Measurements from ENCODE around the gene BCOR. TPM values are rescaled to one million over a fixed set of nuclear protein-coding genes. Genes with fewer than 3 reads are reported as not detected.

Gene BCOR
- total and polyA plus RNA-seq, 9 of the 15 experiments (the other 6 are each of a cell fraction or from before 2014, with no cell fraction given): 27.5 to 113 (median 37.6) TPM

- TF ChIP-seq ZMIZ1 (IDR thresholded peaks at IDR 0.05; ENCODE audit: low read depth in 2 of 2, low read length in 2 of 2): no peak
- TF ChIP-seq HDAC6 (IDR thresholded peaks at IDR 0.05; ENCODE audit: low read depth, low read length): no peak
- no peak for TF ChIP-seq CAMTA2 (CRISPR knock-in tag; conservative IDR thresholded peaks at IDR 0.05)
- TF ChIP-seq PCBP2 (IDR thresholded peaks at IDR 0.05; ENCODE audit: low read depth, low read length, poor library complexity, severe bottlenecking): no peak
- peak; percentile 90 for TF ChIP-seq FOSL1 (tag; conservative IDR thresholded peaks at IDR 0.05)
- no peak for TF ChIP-seq POLR3A (IDR thresholded peaks at IDR 0.05; ENCODE audit: borderline replicate concordance, extremely low read depth, insufficient read depth, insufficient read length)
- TF ChIP-seq NRF1 (conservative IDR thresholded peaks at IDR 0.05 in 1 of 2, IDR thresholded peaks at IDR 0.05 in 1 of 2): peak; percentile 65 to 72; a peak in 3 of 4 replicates
- TF ChIP-seq MAFF (IDR thresholded peaks at IDR 0.05; ENCODE audit: low read length): no peak
- peak; percentile 63 for TF ChIP-seq TAF1 (IDR thresholded peaks at IDR 0.05; ENCODE audit: control insufficient read depth, extremely low read depth, insufficient read depth, low read length, severe bottlenecking)
- no peak for TF ChIP-seq POLR2A (conservative IDR thresholded peaks at IDR 0.05)
- TF ChIP-seq TSHZ1 (CRISPR knock-in tag; IDR thresholded peaks at IDR 0.05): no peak
- TF ChIP-seq HMG20A (CRISPR knock-in tag; conservative IDR thresholded peaks at IDR 0.05): no peak
- TF ChIP-seq ARID3B (CRISPR knock-in tag; IDR thresholded peaks at IDR 0.05; ENCODE audit: borderline replicate concordance): no peak
- no peak for TF ChIP-seq HMG20B (CRISPR knock-in tag; IDR thresholded peaks at IDR 0.05)
- TF ChIP-seq PCBP1 (IDR thresholded peaks at IDR 0.05; ENCODE audit: low read depth, low read length, poor library complexity, severe bottlenecking): peak; percentile 38
- TF ChIP-seq MYNN (IDR thresholded peaks at IDR 0.05): no peak
- TF ChIP-seq MYNN (CRISPR knock-in tag; IDR thresholded peaks at IDR 0.05): no peak
- peak; percentile 13 for TF ChIP-seq HNRNPK (IDR thresholded peaks at IDR 0.05; ENCODE audit: low read depth, low read length, poor library complexity, severe bottlenecking)
- TF ChIP-seq NR0B1 (IDR thresholded peaks at IDR 0.05; ENCODE audit: partially characterized antibody): no peak
- no peak for TF ChIP-seq JUNB (CRISPR knock-in tag; conservative IDR thresholded peaks at IDR 0.05)
These were observed 11.2 kb upstream of the BCOR start (continued) for GRCh38 chrX:40108959-40109287.
